ENCODE measurements around the gene MBOAT7.
A peak's percentile ranks its signal among the peaks of the same experiment; 100 is the strongest.
"Not testable (repeated sequence)": the region's sequence is repeated elsewhere in the genome, so short reads cannot be mapped to it uniquely, and the experiment has no call there.

The MBOAT7 gene

DNA sequence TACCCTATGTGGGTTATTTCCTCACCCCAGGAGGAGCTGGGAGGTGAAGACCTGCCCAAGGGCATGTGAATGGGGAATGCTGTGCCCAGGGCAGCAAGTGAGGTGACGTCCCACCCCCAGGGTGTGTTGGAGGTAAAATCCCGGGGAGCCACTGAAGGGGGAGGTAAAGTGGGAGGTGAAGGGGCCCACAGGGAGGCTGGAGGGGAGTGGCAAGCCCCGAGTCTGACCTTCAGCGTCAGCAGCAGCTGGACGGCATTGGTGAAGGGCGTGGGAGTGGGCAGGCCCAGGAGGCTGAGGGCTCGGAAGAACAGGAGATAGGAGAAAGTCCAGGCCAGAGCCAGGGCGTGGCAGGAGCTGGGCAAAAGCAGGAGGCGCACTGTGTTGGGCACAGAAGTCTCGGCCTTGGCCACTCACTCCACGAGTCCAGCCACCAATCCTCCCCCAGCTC lies 2.4 kb downstream of the MBOAT7 start:
- TF ChIP-seq CTCF (conservative IDR thresholded peaks at IDR 0.05; ENCODE audit: low read depth, low read length): no peak
- H3K4me3 ChIP-seq (ENCODE audit: low read length): no peak overlapping the region
- DNase-seq (ENCODE audit: low read depth): no peak

- DNase-seq (ENCODE audit: low read depth): no peak
- no peak for TF ChIP-seq CTCF (conservative IDR thresholded peaks at IDR 0.05; ENCODE audit: low read depth, low read length)
- no peak overlapping the region for H3K4me3 ChIP-seq (ENCODE audit: low read length)
These were observed 3.0 kb downstream of the MBOAT7 start for GRCh38 chr19:54186351-54186750.

GRCh38 chr19:54183431-54183830 lies 5.9 kb downstream of the MBOAT7 start:
- no peak for DNase-seq (ENCODE audit: low read depth)
- no peak overlapping the region for H3K4me3 ChIP-seq (ENCODE audit: low read length)
- TF ChIP-seq CTCF (conservative IDR thresholded peaks at IDR 0.05; ENCODE audit: low read depth, low read length): no peak

DNA sequence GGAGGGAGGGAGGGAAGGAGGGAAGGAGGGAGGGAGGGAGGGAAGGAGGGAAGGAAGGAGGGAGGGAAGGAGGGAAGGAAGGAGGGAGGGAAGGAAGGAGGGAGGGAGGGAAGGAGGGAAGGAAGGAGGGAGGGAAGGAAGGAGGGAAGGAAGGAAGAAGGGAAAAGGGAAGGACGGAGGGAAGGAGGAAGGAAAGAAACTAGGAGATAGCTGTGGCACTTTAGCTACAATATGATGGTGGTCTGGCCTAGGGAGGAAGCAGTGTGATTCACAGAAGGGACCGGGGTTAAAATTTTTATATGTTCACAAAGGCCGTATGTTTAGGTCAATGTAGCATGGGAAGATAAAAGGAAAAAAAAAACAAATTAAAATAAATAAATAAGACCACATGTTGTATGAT lies 7.5 kb downstream of the MBOAT7 start:
- not testable (repeated sequence) for H3K4me3 ChIP-seq (ENCODE audit: low read length); DNase-seq (ENCODE audit: low read depth)

DNA sequence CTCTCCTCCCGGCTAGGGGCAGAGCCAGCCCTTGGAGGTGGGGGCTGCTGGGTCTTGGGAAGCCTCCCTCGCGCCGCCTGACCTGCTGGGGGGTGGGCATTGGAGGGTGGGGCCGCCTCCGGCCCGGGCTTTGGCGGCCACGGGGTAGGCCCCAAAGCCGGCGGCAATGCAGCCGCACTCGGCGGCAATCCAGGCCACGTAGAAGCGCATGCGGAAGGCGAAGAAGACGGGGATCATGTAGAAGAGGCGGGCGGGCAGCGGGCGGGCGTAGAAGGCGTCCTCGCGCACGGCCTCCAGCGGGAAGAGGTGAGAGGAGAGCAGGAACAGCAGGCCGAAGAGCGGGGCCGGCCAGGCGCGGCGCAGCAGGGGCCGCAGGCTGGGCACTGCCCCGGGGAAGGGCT lies 8.7 kb downstream of the MBOAT7 start:
- DNase-seq (ENCODE audit: low read depth): no peak
- H3K4me3 ChIP-seq (ENCODE audit: low read length): no peak overlapping the region
- TF ChIP-seq CTCF (conservative IDR thresholded peaks at IDR 0.05; ENCODE audit: low read depth, low read length): no peak

DNA sequence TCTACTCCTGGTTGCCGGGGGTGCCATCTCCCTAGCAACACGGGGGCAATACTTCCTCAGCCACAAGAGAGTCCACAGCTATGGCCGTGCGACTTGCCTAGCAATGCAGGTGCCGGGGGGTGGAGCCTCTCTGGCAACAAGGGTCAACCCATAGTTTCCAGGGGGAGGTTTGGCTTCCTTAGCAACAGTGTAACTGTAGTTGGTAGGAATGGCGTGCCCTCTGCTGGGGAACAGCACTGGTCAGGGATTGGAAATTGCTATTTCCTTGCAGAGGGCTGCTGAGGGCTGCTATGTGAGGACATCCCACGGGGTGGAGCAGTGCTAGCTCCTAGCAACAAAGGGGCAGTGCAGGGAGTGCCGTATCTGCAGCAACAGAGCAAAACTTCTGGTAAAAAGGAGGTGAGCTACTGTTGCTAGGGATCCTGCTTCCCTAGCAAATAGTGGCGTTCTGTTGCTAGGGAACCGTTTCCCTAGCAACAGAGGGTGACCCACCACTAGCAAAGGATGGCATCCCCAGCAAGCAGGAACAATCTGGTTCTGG lies 9.4 kb downstream of the MBOAT7 start:
- peak; percentile 54 for DNase-seq (ENCODE audit: low read depth)
- no peak overlapping the region for H3K4me3 ChIP-seq (ENCODE audit: low read length)
- TF ChIP-seq CTCF (conservative IDR thresholded peaks at IDR 0.05; ENCODE audit: low read depth, low read length): peak; percentile 63

DNA sequence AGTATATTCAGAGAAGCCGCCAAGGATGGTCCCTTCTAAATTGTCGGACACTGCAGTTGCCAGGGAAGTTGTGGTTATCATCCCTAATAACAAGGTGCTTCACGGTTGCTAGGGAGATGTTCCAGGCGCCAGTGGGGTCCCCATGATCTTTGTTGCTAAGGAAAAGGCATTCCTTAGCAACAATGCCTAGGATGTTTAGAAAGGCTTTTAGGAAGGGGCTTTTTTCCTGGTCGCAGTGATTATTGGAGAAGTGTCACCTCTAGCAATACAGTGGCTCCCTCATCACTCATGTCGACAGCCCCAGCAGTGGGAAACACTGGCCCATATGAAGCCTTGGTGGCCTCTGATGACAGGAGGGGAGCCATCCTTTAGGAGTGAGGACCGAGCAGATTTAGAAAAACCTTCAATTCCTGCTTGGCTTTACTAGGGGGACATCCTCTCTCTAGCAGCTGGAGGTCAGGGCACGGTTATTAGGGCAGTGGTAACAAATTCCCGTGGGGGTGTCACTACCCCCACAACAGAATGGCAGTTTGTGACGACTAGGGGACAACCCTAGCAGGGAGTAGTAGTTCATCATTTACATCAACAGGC lies 10.0 kb downstream of the MBOAT7 start:
- DNase-seq (ENCODE audit: low read depth): no peak
- TF ChIP-seq CTCF (conservative IDR thresholded peaks at IDR 0.05; ENCODE audit: low read depth, low read length): no peak
- H3K4me3 ChIP-seq (ENCODE audit: low read length): no peak overlapping the region
